H1 (cell line): ENCODE data around the gene RPL32.

Experiments
- HDAC6 ChIP-seq: IDR thresholded peaks from one replicate; pipeline ENCODE4 v1.7.1; 2012; ENCODE audit warnings: low read depth, mild to moderate bottlenecking, inconsistent platforms, low read length, moderate library complexity
- NRF1 ChIP-seq: IDR thresholded peaks from 2 replicates; pipeline ENCODE4 v1.6.1; 2011; ENCODE audit warnings: mild to moderate bottlenecking, low read depth, low read length, improper control_type of control experiment
- PHF8 ChIP-seq: fragments of 200-600 bp; sonication (generic); conservative IDR thresholded peaks from 2 replicates; pipeline ENCODE4 v1.7.1; 2012; ENCODE audit warnings: low read depth, mild to moderate bottlenecking, inconsistent platforms, low read length, moderate library complexity
- TAF1 ChIP-seq: IDR thresholded peaks from 2 replicates; pipeline ENCODE4 v1.6.1; 2011; ENCODE audit warnings: mild to moderate bottlenecking, low read depth, low read length
- TF ChIP-seq, protein P1 (sequence below), 3 experiments: IDR thresholded peaks; 1 replicate in 2 of 3; 2 replicates in 1 of 3; pipeline versions ENCODE4 v1.5.1 to v1.6.1; 2011; ENCODE audit warnings: low read length in 3 of 3, mild to moderate bottlenecking in 3 of 3, inconsistent platforms in 2 of 3, low read depth in 1 of 3, moderate library complexity in 1 of 3; ENCODE audit not compliant: insufficient read depth in 1 of 3; ENCODE audit errors: control extremely low read depth in 1 of 3
- TF ChIP-seq, protein P2 (sequence below): IDR thresholded peaks from 2 replicates; pipeline ENCODE4 v1.6.1; 2012; ENCODE audit warnings: inconsistent platforms
- TF ChIP-seq, protein P3 (sequence below): IDR thresholded peaks from 2 replicates; pipeline ENCODE4 v1.6.1; 2012; ENCODE audit warnings: inconsistent platforms
- TF ChIP-seq, protein P4 (sequence below): IDR thresholded peaks from 2 replicates; pipeline ENCODE4 v1.6.1; 2011; ENCODE audit warnings: low read length, improper control_type of control experiment

DNA sequence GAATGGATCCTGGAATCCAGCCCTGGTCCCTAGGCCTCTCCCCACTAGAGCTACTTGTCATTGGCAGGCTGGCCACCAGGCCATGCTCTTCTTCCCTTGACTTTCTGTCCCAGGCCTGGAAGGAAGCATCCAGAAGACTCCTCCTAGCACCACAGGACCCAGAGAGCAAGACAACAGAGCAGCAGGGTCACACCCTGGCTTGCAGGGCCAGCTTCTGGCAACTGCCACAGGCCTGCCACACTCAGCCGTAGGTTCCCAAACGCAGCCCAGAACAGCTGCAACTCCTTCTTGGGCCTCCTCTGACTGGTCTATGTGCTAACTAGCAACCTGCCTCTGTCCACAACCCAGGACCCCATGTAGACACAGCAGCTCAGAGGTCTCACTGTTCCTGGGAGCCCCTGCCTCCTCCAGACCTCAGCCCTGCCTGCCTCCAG lies 36.8 kb upstream of the RPL32 start:
- TF ChIP-seq, protein P1, sequence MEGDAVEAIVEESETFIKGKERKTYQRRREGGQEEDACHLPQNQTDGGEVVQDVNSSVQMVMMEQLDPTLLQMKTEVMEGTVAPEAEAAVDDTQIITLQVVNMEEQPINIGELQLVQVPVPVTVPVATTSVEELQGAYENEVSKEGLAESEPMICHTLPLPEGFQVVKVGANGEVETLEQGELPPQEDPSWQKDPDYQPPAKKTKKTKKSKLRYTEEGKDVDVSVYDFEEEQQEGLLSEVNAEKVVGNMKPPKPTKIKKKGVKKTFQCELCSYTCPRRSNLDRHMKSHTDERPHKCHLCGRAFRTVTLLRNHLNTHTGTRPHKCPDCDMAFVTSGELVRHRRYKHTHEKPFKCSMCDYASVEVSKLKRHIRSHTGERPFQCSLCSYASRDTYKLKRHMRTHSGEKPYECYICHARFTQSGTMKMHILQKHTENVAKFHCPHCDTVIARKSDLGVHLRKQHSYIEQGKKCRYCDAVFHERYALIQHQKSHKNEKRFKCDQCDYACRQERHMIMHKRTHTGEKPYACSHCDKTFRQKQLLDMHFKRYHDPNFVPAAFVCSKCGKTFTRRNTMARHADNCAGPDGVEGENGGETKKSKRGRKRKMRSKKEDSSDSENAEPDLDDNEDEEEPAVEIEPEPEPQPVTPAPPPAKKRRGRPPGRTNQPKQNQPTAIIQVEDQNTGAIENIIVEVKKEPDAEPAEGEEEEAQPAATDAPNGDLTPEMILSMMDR (IDR thresholded peaks at IDR 0.05; ENCODE audit: control extremely low read depth in 1 of 3, insufficient read depth in 1 of 3, low read depth in 1 of 3, low read length in 3 of 3) = 0 out of 4 replicates have a peak, but pooled peaks of 1 of the 3 experiments have one; percentile 17
- TF ChIP-seq, protein P2, sequence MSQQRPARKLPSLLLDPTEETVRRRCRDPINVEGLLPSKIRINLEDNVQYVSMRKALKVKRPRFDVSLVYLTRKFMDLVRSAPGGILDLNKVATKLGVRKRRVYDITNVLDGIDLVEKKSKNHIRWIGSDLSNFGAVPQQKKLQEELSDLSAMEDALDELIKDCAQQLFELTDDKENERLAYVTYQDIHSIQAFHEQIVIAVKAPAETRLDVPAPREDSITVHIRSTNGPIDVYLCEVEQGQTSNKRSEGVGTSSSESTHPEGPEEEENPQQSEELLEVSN = no peak
- TF ChIP-seq PHF8 (no peak), NRF1 (no peak), HDAC6 (no peak), TAF1 (no peak)
- TF ChIP-seq, protein P3, sequence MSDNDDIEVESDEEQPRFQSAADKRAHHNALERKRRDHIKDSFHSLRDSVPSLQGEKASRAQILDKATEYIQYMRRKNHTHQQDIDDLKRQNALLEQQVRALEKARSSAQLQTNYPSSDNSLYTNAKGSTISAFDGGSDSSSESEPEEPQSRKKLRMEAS = no peak
- TF ChIP-seq, protein P4, sequence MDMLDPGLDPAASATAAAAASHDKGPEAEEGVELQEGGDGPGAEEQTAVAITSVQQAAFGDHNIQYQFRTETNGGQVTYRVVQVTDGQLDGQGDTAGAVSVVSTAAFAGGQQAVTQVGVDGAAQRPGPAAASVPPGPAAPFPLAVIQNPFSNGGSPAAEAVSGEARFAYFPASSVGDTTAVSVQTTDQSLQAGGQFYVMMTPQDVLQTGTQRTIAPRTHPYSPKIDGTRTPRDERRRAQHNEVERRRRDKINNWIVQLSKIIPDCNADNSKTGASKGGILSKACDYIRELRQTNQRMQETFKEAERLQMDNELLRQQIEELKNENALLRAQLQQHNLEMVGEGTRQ = no peak
